OCI-LY7 (cell line): ENCODE results near the gene ADH7.

ENCODE experiments used
- EZH2phosphoT487 ChIP-seq: fragments of 200-600 bp; sonication (generic); IDR thresholded peaks from 2 replicates; pipeline ENCODE4 v1.6.1; 2018; ENCODE audit warnings: low read depth, borderline replicate concordance, mild to moderate bottlenecking, mixed run types, antibody characterized with exemption, low read length, moderate library complexity, mixed read lengths
- TF ChIP-seq, protein P1 (sequence below): fragments of 200-600 bp; sonication (generic); conservative IDR thresholded peaks from 2 replicates; pipeline ENCODE4 v1.5.1; 2014; ENCODE audit warnings: mild to moderate bottlenecking, antibody characterized with exemption, low read length, moderate library complexity, mixed read lengths

DNA sequence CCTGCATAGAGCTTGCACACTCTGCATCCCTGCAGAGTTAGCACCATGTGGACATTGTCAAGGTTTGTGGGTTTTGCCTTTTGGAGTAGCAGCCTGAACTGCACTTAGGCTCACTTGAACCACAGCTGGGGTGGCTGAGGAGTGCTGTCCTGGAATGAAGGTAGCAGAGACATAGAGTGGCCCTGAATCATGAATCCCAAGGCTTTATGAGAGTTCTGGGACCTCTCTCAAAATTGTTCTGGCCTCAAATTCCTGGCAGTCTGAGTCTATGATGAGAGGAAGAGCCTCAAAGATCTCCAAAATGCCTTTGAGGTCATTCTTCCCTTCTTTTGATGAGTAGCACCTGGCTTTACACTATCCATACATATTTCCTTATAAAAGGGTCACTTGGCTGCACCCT is 45.5 kb downstream of the ADH7 start:
- TF ChIP-seq, protein P1, sequence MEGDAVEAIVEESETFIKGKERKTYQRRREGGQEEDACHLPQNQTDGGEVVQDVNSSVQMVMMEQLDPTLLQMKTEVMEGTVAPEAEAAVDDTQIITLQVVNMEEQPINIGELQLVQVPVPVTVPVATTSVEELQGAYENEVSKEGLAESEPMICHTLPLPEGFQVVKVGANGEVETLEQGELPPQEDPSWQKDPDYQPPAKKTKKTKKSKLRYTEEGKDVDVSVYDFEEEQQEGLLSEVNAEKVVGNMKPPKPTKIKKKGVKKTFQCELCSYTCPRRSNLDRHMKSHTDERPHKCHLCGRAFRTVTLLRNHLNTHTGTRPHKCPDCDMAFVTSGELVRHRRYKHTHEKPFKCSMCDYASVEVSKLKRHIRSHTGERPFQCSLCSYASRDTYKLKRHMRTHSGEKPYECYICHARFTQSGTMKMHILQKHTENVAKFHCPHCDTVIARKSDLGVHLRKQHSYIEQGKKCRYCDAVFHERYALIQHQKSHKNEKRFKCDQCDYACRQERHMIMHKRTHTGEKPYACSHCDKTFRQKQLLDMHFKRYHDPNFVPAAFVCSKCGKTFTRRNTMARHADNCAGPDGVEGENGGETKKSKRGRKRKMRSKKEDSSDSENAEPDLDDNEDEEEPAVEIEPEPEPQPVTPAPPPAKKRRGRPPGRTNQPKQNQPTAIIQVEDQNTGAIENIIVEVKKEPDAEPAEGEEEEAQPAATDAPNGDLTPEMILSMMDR = no peak
- no peak for TF ChIP-seq EZH2phosphoT487
